HG02623 (cell line): ENCODE data around the gene IQSEC1.

Experiments
- ATAC-seq: cut with Tn5 transposase; IDR thresholded peaks from one replicate; pipeline ENCODE4 v1.9.1; 2021; ENCODE audit warnings: moderate library complexity; ENCODE audit not compliant: unreplicated experiment

IQSEC1 gene

DNA sequence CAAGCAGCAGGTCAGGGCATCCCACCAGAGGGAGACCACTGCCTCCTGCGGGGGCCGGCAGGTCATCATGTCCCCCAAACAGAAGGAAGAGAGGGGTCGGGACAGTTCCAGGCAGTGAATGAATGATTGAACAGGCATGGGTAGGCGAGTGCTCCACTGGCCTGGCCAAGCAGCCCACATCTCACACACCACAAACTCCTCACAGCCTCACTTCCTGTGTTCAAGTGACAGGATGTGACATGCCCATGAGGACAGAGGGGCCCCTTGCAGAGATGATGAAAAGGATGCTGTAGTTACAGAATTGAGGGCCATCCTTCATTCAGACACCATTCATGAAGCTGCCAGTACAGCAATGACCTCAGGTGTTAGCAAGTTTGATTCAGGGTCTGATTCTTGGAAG lies 3.7 kb downstream of the IQSEC1 start:
- peak; percentile 55 for ATAC-seq

DNA sequence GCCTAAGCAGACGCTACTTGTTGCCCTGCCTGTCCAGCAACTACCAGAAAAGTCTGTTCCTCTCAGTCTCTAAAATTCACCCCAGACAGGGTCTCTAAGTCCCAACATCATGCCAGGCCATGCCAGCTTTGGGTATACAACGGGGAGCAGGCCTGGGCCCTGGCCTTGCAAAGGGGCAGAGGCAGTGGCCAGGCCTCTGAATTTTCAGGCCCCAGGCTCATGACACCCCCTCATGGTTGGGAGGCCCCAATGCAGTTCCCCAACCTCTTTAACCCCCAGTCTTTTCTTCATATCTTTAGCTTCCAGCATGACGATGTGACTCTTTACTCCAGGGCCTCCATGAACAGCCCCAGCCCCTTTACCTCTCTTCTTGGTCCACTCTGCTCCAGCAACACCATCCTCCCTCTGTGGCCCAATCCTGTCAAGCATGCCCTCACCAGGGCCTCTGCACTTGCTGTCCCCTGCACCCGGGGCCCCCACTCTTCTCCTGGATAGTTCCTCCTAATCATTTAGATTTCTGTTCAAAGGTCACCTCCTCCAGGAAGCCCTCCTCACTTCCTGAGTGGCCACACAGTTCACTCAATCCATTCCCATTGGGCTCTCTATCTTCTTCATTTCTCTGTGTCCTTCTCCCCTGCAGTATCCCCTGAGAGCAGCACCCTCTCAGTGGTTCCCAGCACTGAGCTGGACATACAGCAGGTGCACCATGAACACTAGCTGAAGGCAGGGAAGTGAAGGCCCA lies 4.8 kb downstream of the IQSEC1 start:
- ATAC-seq: no peak

- no peak for ATAC-seq
Observed at GRCh38 chr3:13067778-13068177, 5.5 kb downstream of the IQSEC1 start.

DNA sequence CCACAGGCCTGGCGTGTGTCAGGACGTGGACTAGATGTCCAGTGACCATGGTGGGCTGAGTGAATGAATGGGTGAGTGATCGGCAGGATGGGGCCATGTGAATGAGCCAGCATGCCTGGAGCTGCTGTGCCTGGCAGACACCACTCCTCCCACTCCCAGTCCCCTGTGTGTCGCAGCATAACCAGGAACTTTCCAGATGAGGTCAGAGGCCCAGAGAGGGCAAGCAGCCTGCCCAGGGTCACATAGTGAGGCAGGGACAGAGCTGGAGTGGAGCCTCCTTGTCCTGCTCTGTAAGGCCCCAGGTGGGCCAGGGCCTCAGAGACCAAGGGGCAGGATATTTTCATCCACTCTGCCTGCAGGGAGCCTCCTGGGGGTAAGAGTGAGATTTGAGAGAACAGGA lies 6.4 kb downstream of the IQSEC1 start:
- no peak for ATAC-seq

DNA sequence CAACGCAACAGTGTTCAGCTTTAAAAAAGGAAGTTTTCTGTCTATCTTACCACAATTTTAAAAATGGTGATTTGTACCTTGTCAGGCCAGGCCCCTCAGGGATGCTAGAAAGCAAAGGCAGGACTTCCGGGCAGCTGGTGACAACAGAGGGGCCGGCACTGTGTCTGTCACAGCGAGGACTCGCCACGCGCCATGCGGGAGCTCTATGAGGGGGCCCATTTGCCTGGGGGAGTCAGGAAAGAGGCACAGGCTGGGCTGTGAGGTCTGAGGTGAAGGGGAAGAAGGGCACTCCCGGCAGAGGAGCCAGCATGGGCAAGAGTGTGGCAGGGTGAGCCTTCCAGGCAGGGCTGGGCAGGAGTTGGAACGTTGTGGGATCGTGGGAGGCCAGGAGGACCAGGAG lies 7.0 kb downstream of the IQSEC1 start:
- ATAC-seq: no peak

GRCh38 chr3:13065727-13066126 lies 7.5 kb downstream of the IQSEC1 start:
- ATAC-seq: no peak

- no peak for ATAC-seq
Observed at GRCh38 chr3:13064964-13065363, 8.3 kb downstream of the IQSEC1 start.

GRCh38 chr3:13064159-13064868 lies 8.9 kb downstream of the IQSEC1 start:
- ATAC-seq: no peak

DNA sequence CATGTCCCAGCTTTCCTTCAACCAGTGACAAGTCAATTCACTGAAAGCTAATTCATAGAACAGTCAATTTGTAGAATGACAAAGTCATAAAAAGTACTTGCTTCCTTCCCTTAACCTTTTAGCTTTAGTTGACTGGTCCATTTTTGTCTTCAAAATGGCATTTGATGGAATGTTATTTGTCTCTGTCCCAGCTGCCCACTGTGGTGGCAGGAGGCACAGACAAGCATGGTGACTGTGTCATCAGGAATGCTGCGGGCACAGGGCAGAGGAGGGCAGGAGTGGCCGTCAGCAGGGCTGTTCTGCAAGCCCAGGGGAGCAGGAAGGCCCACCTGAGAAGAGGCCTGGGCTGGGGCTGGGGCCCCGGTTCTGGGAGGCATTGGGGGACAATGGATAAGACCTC lies 10.0 kb downstream of the IQSEC1 start:
- no peak for ATAC-seq

GRCh38 chr3:13062647-13063046 lies 10.6 kb downstream of the IQSEC1 start:
- no peak for ATAC-seq

- no peak for ATAC-seq
Observed at GRCh38 chr3:13060341-13060910, 12.8 kb downstream of the IQSEC1 start.

- no peak for ATAC-seq
Observed at GRCh38 chr3:13058346-13059120, 14.7 kb downstream of the IQSEC1 start.

- ATAC-seq: no peak
Observed at GRCh38 chr3:13057282-13058040, 15.8 kb downstream of the IQSEC1 start.

DNA sequence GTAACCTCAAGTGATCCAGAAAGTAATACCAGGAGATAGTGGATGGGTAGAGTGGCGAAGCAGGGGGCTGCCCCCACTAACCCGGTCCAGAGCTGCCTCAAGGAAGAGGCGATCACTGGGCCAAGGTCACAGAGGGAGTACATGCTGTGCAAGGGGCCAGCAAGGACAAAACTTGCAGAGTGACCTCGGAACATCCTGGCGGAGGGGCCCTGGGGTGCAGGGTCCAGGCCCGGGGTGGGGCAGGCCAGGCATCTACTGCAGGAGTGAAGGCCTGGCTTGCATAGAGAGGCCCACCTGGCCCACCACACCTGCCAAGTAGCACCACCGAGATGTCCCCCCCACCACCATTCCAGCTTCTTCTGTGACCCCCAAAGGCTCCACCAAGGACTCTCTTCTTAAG lies 17.6 kb downstream of the IQSEC1 start:
- no peak for ATAC-seq

GRCh38 chr3:13054341-13055285 lies 18.6 kb downstream of the IQSEC1 start:
- ATAC-seq: no peak

- ATAC-seq: no peak
Observed at GRCh38 chr3:13053893-13054292, 19.3 kb downstream of the IQSEC1 start.

GRCh38 chr3:13053420-13053819 lies 19.8 kb downstream of the IQSEC1 start:
- ATAC-seq: no peak

GRCh38 chr3:13052191-13052820 lies 20.9 kb downstream of the IQSEC1 start:
- ATAC-seq: no peak

GRCh38 chr3:13051581-13051980 lies 21.6 kb downstream of the IQSEC1 start:
- ATAC-seq: no peak
